Keratinocyte (primary cell): ENCODE measurements around the gene B9D2.

Source experiments
- EZH2 ChIP-seq: IDR thresholded peaks from one replicate; pipeline ENCODE4 v1.6.1; 2012; ENCODE audit warnings: inconsistent platforms, mild to moderate bottlenecking, low read length, moderate library complexity
- TF ChIP-seq, protein P1 (sequence below), 3 experiments: IDR thresholded peaks in 1 of 3; conservative IDR thresholded peaks in 1 of 3; optimal IDR thresholded peaks in 1 of 3; 2 replicates in 2 of 3; 3 replicates in 1 of 3; pipeline versions ENCODE3 to v1.5.1; 2011; ENCODE audit warnings: low read length in 3 of 3, mild to moderate bottlenecking in 3 of 3, moderate library complexity in 2 of 3, control low read depth in 1 of 3, inconsistent platforms in 1 of 3; ENCODE audit not compliant: insufficient read depth in 2 of 3; ENCODE audit errors: extremely low read depth in 1 of 3

DNA sequence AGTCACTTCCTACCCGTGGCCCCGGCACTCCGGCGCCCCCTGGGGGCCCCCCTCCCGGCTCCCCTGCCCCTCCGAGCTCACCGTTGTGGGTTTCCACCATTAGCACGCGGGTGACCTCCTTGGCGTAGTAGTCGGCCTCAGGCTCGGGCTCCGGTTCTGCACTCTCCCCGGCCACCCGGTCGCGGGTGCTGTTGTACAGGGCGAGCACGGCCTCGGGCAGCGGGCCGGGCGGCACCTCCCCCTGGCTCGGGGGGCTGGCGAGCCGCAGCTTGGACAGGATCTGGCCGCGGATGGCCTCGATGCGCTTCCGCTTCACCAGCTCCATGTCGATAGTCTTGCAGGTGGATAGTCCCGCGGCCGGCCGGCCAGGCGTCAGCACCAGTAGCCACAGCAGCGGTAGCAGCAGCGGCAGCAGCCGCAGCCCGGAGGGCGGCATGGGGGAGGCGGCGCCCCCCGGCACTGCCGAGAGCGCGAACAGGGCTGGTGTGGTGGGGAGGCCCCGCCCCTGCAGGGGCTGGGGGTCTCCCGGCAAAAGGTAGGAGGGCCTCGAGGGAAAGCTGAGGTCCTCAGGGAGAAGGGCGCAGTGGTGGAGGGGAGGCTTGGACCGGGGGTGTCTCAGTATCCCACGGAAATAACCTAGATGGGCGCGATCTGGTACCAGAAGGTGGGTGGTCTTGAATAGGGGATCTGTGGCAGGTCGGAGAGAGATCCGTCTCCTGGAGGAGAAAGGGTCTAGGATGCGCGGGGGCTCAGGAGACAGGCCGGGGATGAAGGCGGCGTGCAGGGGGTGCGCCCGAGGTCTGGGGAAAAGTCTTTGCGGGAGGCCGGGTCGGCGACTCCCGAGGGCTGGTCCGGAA, 11.1 kb downstream of the B9D2 start:
- TF ChIP-seq, protein P1, sequence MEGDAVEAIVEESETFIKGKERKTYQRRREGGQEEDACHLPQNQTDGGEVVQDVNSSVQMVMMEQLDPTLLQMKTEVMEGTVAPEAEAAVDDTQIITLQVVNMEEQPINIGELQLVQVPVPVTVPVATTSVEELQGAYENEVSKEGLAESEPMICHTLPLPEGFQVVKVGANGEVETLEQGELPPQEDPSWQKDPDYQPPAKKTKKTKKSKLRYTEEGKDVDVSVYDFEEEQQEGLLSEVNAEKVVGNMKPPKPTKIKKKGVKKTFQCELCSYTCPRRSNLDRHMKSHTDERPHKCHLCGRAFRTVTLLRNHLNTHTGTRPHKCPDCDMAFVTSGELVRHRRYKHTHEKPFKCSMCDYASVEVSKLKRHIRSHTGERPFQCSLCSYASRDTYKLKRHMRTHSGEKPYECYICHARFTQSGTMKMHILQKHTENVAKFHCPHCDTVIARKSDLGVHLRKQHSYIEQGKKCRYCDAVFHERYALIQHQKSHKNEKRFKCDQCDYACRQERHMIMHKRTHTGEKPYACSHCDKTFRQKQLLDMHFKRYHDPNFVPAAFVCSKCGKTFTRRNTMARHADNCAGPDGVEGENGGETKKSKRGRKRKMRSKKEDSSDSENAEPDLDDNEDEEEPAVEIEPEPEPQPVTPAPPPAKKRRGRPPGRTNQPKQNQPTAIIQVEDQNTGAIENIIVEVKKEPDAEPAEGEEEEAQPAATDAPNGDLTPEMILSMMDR (optimal IDR thresholded peaks at IDR 0.05 in 1 of 3, IDR thresholded peaks at IDR 0.05 in 1 of 3, conservative IDR thresholded peaks at IDR 0.05 in 1 of 3; ENCODE audit: extremely low read depth in 1 of 3, insufficient read depth in 2 of 3, low read length in 3 of 3): peak; percentile 44 to 62 (median 57)
- TF ChIP-seq EZH2: no peak
